ENCODE measurements around the gene TACC3. TPM values are rescaled to one million over a fixed set of nuclear protein-coding genes. Genes with fewer than 3 reads are reported as not detected.

Gene TACC3
- total RNA-seq, 4 donors from 2014 or later, result 5.9 to 175 (median 23.1) TPM

DNA sequence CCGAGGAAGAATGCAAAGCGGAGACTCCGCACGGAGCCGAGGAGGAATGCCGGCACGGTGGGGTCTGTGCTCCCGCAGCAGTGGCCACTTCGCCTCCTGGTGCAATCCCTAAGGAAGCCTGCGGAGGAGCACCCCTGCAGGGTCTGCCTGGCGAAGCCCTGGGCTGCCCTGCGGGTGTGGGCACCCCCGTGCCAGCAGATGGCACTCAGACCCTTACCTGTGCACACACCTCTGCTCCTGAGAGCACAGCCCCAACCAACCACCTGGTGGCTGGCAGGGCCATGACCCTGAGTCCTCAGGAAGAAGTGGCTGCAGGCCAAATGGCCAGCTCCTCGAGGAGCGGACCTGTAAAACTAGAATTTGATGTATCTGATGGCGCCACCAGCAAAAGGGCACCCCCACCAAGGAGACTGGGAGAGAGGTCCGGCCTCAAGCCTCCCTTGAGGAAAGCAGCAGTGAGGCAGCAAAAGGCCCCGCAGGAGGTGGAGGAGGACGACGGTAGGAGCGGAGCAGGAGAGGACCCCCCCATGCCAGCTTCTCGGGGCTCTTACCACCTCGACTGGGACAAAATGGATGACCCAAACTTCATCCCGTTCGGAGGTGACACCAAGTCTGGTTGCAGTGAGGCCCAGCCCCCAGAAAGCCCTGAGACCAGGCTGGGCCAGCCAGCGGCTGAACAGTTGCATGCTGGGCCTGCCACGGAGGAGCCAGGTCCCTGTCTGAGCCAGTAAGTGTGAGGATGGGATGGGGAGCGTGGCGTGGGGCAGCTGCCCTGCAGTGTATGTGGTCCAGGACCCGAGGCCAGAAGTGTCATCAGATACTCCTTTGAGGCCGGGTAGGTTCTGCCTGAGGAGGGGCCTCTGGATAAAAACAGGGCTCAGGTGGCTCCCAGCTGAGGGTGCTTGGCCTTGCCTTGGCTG lies 7.0 kb downstream of the TACC3 start:
- Histone ChIP-seq H3K36me3 (no peaks in the 10 kb centered on the region), H3K27ac (peak overlapping the region; percentile 39 to 53 (median 48)), H3K27me3 (no peaks in the 10 kb centered on the region), H3K4me1 (peaks cover 0 to 16% (median 1%) of the 10 kb centered on the region in 4 donors), H3K4me3 (no peak overlapping the region), H3K9me3 (no peaks in the 10 kb centered on the region)
- TF ChIP-seq POLR2A (IDR thresholded peaks at IDR 0.05) (no peak), EP300 (IDR thresholded peaks at IDR 0.05; ENCODE audit: low read depth) (no peak), POLR2AphosphoS5 (IDR thresholded peaks at IDR 0.05) (no peak)
- TF ChIP-seq, protein P1, sequence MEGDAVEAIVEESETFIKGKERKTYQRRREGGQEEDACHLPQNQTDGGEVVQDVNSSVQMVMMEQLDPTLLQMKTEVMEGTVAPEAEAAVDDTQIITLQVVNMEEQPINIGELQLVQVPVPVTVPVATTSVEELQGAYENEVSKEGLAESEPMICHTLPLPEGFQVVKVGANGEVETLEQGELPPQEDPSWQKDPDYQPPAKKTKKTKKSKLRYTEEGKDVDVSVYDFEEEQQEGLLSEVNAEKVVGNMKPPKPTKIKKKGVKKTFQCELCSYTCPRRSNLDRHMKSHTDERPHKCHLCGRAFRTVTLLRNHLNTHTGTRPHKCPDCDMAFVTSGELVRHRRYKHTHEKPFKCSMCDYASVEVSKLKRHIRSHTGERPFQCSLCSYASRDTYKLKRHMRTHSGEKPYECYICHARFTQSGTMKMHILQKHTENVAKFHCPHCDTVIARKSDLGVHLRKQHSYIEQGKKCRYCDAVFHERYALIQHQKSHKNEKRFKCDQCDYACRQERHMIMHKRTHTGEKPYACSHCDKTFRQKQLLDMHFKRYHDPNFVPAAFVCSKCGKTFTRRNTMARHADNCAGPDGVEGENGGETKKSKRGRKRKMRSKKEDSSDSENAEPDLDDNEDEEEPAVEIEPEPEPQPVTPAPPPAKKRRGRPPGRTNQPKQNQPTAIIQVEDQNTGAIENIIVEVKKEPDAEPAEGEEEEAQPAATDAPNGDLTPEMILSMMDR (IDR thresholded peaks at IDR 0.05), result no peak
- intact Hi-C loops (cut with DNase I; ENCODE audit: low total_unique reads) (loop anchor here (2.0 kb wide), 1 partner anchor 34 kb away; no protein-coding TSS in a partner anchor), in situ Hi-C loops (cut with MboI; ENCODE audit: low pct_ligation_motif_present in 1 of 4, low pct_unique_long_range_greater_than_20kb in 1 of 4, low sequenced_read_pairs in 3 of 4) (no loop called here)
- no peak for DNase-seq
- WGBS, 2 donors (ENCODE audit: low coverage in 1 of 2), result 92% methylated on average over 31 of the region's 31 CpGs; no CpG with 5 or more reads in 1 of the 2 donors

GRCh38 chr4:1730532-1731135 lies 9.3 kb downstream of the TACC3 start:
- TF ChIP-seq EP300 (IDR thresholded peaks at IDR 0.05; ENCODE audit: low read depth) (no peak), POLR2A (IDR thresholded peaks at IDR 0.05) (no peak), POLR2AphosphoS5 (IDR thresholded peaks at IDR 0.05) (no peak)
- TF ChIP-seq, protein P1 (IDR thresholded peaks at IDR 0.05), result no peak
- peaks cover 0 to 3% (median 0%) of the 10 kb centered on the region in 4 donors for H3K36me3 ChIP-seq
- H3K27me3 ChIP-seq, result no peaks in the 10 kb centered on the region
- 88% methylated on average over 16 of the region's 16 CpGs; no CpG with 5 or more reads in 1 of the 2 donors for WGBS, 2 donors (ENCODE audit: low coverage in 1 of 2)
- no peak overlapping the region for H3K27ac ChIP-seq
- DNase-seq, result no peak
- H3K9me3 ChIP-seq, result no peaks in the 10 kb centered on the region
- in situ Hi-C loops (cut with MboI; ENCODE audit: low pct_ligation_motif_present in 1 of 4, low pct_unique_long_range_greater_than_20kb in 1 of 4, low sequenced_read_pairs in 3 of 4) (loop anchor here in 1 of 4 donors (5.0 kb wide), 1 partner anchor 43 kb away; no protein-coding TSS in a partner anchor), intact Hi-C loops (cut with DNase I; ENCODE audit: low total_unique reads) (no loop called here)
- H3K4me3 ChIP-seq, result no peak overlapping the region
- peaks cover 0 to 16% (median 1%) of the 10 kb centered on the region in 4 donors for H3K4me1 ChIP-seq

DNA sequence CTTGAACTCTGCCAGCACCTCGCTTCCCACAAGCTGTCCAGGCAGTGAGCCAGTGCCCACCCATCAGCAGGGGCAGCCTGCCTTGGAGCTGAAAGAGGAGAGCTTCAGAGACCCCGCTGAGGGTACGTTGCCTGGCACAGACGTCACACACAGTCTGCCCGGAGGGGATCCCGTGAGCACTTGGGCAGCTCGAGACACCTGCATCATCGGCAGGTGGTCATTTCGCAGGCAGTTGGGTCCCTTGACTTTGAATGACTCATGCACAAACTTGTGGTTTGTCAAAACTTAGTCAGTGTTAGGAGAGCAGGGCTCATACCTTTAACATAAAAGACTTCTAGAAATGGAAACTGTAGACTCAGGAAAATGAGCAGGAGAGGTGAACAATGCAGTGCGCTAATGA lies 9.9 kb downstream of the TACC3 start:
- in situ Hi-C loops (cut with MboI; ENCODE audit: low pct_ligation_motif_present in 1 of 4, low pct_unique_long_range_greater_than_20kb in 1 of 4, low sequenced_read_pairs in 3 of 4) (loop anchor here in 1 of 4 donors (5.0 kb wide), 1 partner anchor 44 kb away; no protein-coding TSS in a partner anchor), intact Hi-C loops (cut with DNase I; ENCODE audit: low total_unique reads) (no loop called here)
- H3K27me3 ChIP-seq, result no peaks in the 10 kb centered on the region
- TF ChIP-seq POLR2AphosphoS5 (IDR thresholded peaks at IDR 0.05), result no peak
- TF ChIP-seq, protein P1 (IDR thresholded peaks at IDR 0.05), result no peak
- no peak for TF ChIP-seq EP300 (IDR thresholded peaks at IDR 0.05; ENCODE audit: low read depth)
- TF ChIP-seq POLR2A (IDR thresholded peaks at IDR 0.05), result no peak
- WGBS, 2 donors (ENCODE audit: low coverage in 1 of 2), result 89 to 91% methylated on average over 1 to 8 of the region's 10 CpGs
- H3K27ac ChIP-seq, result no peak overlapping the region
- H3K4me3 ChIP-seq, result no peak overlapping the region
- H3K9me3 ChIP-seq, result no peaks in the 10 kb centered on the region
- DNase-seq, result no peak
- H3K4me1 ChIP-seq, result peaks cover 0 to 13% (median 1%) of the 10 kb centered on the region in 4 donors
- peaks cover 0 to 7% (median 0%) of the 10 kb centered on the region in 4 donors for H3K36me3 ChIP-seq

DNA sequence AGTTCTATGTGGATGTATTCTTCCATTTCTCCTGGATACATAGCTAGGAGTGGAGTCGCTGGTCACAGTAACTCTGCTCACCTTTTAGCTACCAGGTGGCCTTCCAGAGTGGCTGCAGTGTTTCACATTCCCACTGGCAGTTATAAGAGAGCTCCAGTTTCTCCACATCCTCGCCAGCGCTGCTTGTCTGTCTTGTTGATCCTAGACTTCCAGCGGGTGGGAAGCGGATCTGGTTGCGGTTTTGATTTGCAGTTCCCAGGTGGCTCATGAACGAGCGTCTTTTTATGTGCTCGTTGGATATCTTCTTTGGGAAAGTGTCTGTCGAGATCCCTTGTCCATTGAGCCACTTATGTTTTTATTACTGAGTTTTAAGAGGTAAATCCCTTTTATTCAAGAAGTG lies 11.6 kb downstream of the TACC3 start:
- Histone ChIP-seq H3K27ac (no peak overlapping the region), H3K9me3 (peaks cover 0 to 3% of the 10 kb centered on the region in 2 donors), H3K36me3 (peaks cover 0 to 17% (median 8%) of the 10 kb centered on the region in 4 donors), H3K4me1 (peaks cover 0 to 2% (median 0%) of the 10 kb centered on the region in 4 donors), H3K27me3 (no peaks in the 10 kb centered on the region), H3K4me3 (no peak overlapping the region)
- intact Hi-C loops (cut with DNase I; ENCODE audit: low total_unique reads) (no loop called here), in situ Hi-C loops (cut with MboI; ENCODE audit: low pct_ligation_motif_present in 1 of 4, low pct_unique_long_range_greater_than_20kb in 1 of 4, low sequenced_read_pairs in 3 of 4) (loop anchor here in 1 of 4 donors (5.0 kb wide), 1 partner anchor 46 kb away; no protein-coding TSS in a partner anchor)
- 96 to 98% methylated on average over 9 to 10 of the region's 10 CpGs for WGBS, 2 donors (ENCODE audit: low coverage in 1 of 2)
- TF ChIP-seq POLR2A (IDR thresholded peaks at IDR 0.05) (no peak), EP300 (IDR thresholded peaks at IDR 0.05; ENCODE audit: low read depth) (no peak), POLR2AphosphoS5 (IDR thresholded peaks at IDR 0.05) (no peak)
- TF ChIP-seq, protein P1 (IDR thresholded peaks at IDR 0.05), result no peak
- no peak for DNase-seq
